Measurements from ENCODE around the gene WFIKKN1. TPM values are rescaled to one million over a fixed set of nuclear protein-coding genes. Genes with fewer than 3 reads are reported as not detected.

The WFIKKN1 gene
- total RNA-seq, 4 donors from 2014 or later = 0.26 to 1.4 (median 0.76) TPM; not detected in 1

DNA sequence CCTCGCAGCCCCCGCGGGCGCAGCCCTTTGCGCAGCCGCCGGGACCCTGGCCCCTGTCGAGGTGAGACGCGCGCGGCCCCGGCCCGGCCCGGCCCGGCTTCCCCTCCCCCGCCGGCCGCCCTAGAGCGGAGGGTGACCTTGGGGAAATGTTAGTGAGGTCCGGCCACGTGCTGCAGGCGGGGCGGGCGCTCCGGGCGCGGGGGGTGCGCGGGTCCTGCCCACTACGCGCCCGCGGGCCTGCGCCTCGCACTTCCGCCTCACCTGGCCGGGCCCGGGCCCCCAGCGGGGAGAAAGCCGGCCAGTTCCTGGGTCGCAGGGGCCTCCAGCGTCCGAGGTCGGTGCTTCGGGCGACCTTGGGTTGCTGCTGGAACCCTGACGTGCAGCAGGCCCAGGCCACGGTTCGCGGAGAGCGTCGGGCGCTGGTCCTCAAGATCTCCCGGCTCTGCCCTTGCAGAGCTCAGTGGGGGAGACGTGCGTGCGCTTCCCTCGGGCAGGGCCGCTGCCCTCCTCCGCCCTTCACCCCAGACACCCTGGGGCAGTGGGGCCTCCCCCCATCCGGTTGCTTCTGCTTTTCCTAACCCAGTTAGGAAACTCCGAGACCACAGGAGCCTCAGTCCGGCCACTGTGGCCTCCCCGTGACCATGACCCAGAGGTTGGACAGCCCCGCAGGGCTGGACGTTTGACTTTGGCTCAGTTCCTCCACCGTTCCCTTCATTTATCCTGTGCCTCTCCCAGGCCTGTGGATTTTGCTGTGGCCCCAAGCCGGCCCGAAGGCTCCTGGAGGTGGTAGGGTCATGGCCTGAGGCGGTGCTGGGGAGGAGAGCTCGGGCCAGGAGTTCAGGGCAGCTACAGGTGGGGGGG is 11.6 kb downstream of the WFIKKN1 start:
- Histone ChIP-seq H3K27ac (peak overlapping the region; percentile 3 to 19), H3K9me3 (no peaks in the 10 kb centered on the region), H3K36me3 (no peaks in the 10 kb centered on the region), H3K4me3 (peak overlapping the region; percentile 36 to 72), H3K4me1 (peaks cover 0 to 5% of the 10 kb centered on the region in 2 donors), H3K27me3 (no peaks in the 10 kb centered on the region)
- intact Hi-C loops (cut with DNase I; ENCODE audit: low total_unique reads) = no loop called here
- no peak for DNase-seq
- no peak for TF ChIP-seq CTCF (IDR thresholded peaks at IDR 0.05)
- TF ChIP-seq POLR2A (IDR thresholded peaks at IDR 0.05) = no peak

GRCh38 chr16:643050-643368 is 12.2 kb downstream of the WFIKKN1 start:
- no peaks in the 10 kb centered on the region for H3K9me3 ChIP-seq
- TF ChIP-seq POLR2A (IDR thresholded peaks at IDR 0.05) (no peak), CTCF (IDR thresholded peaks at IDR 0.05) (no peak)
- no peaks in the 10 kb centered on the region for H3K36me3 ChIP-seq
- no peak for DNase-seq
- H3K4me3 ChIP-seq = peak overlapping the region in 1 of 2 donors; percentile 72
- H3K27ac ChIP-seq = no peak overlapping the region
- peaks cover 0 to 7% of the 10 kb centered on the region in 2 donors for H3K4me1 ChIP-seq
- H3K27me3 ChIP-seq = no peaks in the 10 kb centered on the region
- intact Hi-C loops (cut with DNase I; ENCODE audit: low total_unique reads) = no loop called here

DNA sequence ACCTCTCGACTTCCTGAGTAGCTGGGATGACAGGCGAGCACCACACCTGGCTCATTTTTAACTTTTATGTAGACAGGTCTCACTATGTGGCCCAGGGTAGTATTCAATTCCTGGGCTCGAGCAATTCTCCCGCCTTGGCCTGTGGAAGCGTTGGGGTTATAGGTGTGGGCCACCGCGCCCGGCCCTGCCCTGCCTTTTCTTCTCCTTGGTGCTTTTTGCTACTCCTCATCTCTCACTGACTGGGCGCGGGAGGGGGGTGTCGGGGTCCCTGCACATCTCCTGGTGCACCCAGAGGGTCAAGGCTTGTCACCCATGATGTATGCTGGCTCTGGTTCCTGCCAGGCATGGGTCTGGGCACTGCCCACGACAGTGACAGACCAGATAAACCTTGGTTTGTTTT is 13.8 kb downstream of the WFIKKN1 start:
- no peak for DNase-seq
- no peaks in the 10 kb centered on the region for H3K9me3 ChIP-seq
- H3K4me3 ChIP-seq = no peak overlapping the region
- intact Hi-C loops (cut with DNase I; ENCODE audit: low total_unique reads) = no loop called here
- TF ChIP-seq POLR2A (IDR thresholded peaks at IDR 0.05) (no peak), CTCF (IDR thresholded peaks at IDR 0.05) (no peak)
- no peak overlapping the region for H3K27ac ChIP-seq
- H3K4me1 ChIP-seq = peaks cover 0 to 14% of the 10 kb centered on the region in 2 donors
- H3K36me3 ChIP-seq = no peaks in the 10 kb centered on the region
- H3K27me3 ChIP-seq = no peaks in the 10 kb centered on the region

DNA sequence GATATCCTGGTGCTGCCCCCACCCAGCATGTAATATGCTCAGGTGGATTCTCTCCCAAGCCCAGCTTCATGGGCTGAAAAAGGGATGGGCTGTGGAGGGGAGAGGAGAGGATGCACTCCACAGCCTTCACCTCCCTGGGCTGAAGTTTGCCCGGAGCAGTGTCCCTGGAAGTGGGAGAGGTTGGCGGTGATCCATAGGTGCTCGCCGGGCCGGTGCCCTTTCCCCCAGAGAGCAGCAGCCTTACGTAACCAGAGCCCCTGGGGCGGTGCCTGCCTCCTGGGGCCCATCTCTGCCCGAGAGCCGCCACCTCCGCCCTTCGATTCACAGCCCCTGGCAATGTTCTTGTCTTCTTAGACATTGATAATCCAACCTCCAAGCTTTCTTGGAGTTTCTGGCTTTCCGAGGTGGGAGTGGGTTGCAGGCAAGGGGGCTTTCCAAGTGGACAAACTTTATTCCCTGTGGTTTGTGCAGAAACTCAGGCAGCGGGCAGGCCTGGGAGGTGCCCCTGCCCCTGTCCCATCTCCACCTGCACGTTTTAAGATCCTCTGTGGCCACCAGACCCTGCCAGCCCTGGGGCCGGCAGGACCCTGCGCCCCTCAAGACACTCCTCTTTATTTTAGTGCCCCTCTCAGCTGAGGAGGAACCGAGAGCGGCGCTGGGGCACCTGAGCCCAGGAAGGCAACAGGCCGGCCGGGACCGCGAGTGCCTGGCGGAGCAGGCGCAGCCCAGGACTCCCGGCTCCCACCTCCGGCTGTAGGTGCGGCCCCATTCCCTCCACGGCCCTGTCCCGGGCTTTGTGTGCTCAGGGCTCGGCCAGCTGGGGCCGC is 15.3 kb downstream of the WFIKKN1 start:
- TF ChIP-seq POLR2A (IDR thresholded peaks at IDR 0.05) (no peak), CTCF (IDR thresholded peaks at IDR 0.05) (no peak)
- Histone ChIP-seq H3K4me3 (no peak overlapping the region), H3K4me1 (peaks cover 0 to 26% of the 10 kb centered on the region in 2 donors), H3K27ac (no peak overlapping the region), H3K9me3 (no peaks in the 10 kb centered on the region), H3K36me3 (no peaks in the 10 kb centered on the region), H3K27me3 (no peaks in the 10 kb centered on the region)
- intact Hi-C loops (cut with DNase I; ENCODE audit: low total_unique reads) = no loop called here
- DNase-seq = no peak

DNA sequence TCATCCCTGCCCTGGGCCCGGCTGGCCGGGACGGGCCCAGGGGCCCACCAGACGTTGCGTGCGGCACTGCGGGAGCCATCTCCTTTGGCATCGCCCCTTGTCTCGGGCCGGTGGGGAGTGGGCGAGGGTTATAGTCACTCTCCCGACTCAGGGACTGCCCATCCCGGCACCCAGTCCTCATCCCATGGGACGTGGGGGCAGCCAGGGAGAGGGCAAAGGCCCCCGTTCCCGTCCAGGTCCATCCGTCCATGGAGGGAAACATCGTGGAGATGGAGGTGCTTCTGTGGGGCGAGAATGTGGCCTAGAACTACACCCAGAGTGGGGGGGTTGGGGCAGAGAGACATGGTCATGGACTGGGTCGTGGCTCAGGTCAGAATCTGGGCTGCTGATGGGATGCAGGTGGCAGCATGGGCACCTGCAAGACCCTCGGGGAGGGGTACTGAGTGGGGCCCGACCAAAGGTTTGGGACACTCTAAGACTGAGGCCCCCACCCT is 15.9 kb downstream of the WFIKKN1 start:
- peaks cover 0 to 26% of the 10 kb centered on the region in 2 donors for H3K4me1 ChIP-seq
- H3K4me3 ChIP-seq = no peak overlapping the region
- no peak overlapping the region for H3K27ac ChIP-seq
- no peaks in the 10 kb centered on the region for H3K36me3 ChIP-seq
- H3K27me3 ChIP-seq = no peaks in the 10 kb centered on the region
- TF ChIP-seq POLR2A (IDR thresholded peaks at IDR 0.05) = no peak
- no peak for TF ChIP-seq CTCF (IDR thresholded peaks at IDR 0.05)
- no peaks in the 10 kb centered on the region for H3K9me3 ChIP-seq
- DNase-seq = no peak
- intact Hi-C loops (cut with DNase I; ENCODE audit: low total_unique reads) = no loop called here
